H1 (cell line): Measurements from ENCODE around the gene C9orf40.

Experiments
- CEBPB ChIP-seq: IDR thresholded peaks from 2 replicates; pipeline ENCODE4 v1.6.1; 2012; ENCODE audit warnings: low read depth, low read length
- E2F6 ChIP-seq: IDR thresholded peaks from 2 replicates; pipeline ENCODE4 v1.6.1; 2012; ENCODE audit warnings: inconsistent platforms
- HDAC2 ChIP-seq, 2 experiments: fragments of 300-600 bp in 1 of 2; sonication (generic) in 1 of 2; IDR thresholded peaks; 2 replicates each; pipeline ENCODE4 v1.6.1; 2011 to 2012; ENCODE audit warnings: low read depth in 2 of 2, low read length in 2 of 2, mild to moderate bottlenecking in 2 of 2, moderate library complexity in 2 of 2, borderline replicate concordance in 1 of 2, inconsistent platforms in 1 of 2
- POLR2A ChIP-seq, 2 experiments: IDR thresholded peaks; 1 replicate in 1 of 2; 2 replicates in 1 of 2; pipeline ENCODE4 v1.6.1; 2011; ENCODE audit warnings: low read depth in 2 of 2, low read length in 2 of 2, mild to moderate bottlenecking in 2 of 2; ENCODE audit errors: control extremely low read depth in 1 of 2
- SAP30 ChIP-seq: fragments of 300-600 bp; sonication (generic); IDR thresholded peaks from 2 replicates; pipeline ENCODE4 v1.7.1; 2012; ENCODE audit warnings: low read length, moderate library complexity, mild to moderate bottlenecking, inconsistent platforms; ENCODE audit not compliant: insufficient read depth, insufficient replicate concordance
- SIX5 ChIP-seq: IDR thresholded peaks from 2 replicates; pipeline ENCODE4 v1.6.1; 2011; ENCODE audit warnings: mild to moderate bottlenecking, low read depth, low read length
- TCF12 ChIP-seq: IDR thresholded peaks from 2 replicates; pipeline ENCODE4 v1.6.1; 2011; ENCODE audit warnings: low read depth, mild to moderate bottlenecking, low read length
- ZNF274 ChIP-seq: IDR thresholded peaks from 2 replicates; pipeline ENCODE4 v1.7.0; 2012; ENCODE audit warnings: low read length, borderline replicate concordance; ENCODE audit errors: extremely low read depth
- TF ChIP-seq, protein P1 (sequence below), 3 experiments: IDR thresholded peaks; 1 replicate in 2 of 3; 2 replicates in 1 of 3; pipeline versions ENCODE4 v1.5.1 to v1.6.1; 2011; ENCODE audit warnings: low read length in 3 of 3, mild to moderate bottlenecking in 3 of 3, inconsistent platforms in 2 of 3, low read depth in 1 of 3, moderate library complexity in 1 of 3; ENCODE audit not compliant: insufficient read depth in 1 of 3; ENCODE audit errors: control extremely low read depth in 1 of 3

- TF ChIP-seq TCF12, result no peak
- TF ChIP-seq HDAC2 (IDR thresholded peaks at IDR 0.05; ENCODE audit: borderline replicate concordance in 1 of 2, low read depth in 2 of 2, low read length in 2 of 2), result no peak
- TF ChIP-seq SIX5, result no peak
- TF ChIP-seq, protein P1, sequence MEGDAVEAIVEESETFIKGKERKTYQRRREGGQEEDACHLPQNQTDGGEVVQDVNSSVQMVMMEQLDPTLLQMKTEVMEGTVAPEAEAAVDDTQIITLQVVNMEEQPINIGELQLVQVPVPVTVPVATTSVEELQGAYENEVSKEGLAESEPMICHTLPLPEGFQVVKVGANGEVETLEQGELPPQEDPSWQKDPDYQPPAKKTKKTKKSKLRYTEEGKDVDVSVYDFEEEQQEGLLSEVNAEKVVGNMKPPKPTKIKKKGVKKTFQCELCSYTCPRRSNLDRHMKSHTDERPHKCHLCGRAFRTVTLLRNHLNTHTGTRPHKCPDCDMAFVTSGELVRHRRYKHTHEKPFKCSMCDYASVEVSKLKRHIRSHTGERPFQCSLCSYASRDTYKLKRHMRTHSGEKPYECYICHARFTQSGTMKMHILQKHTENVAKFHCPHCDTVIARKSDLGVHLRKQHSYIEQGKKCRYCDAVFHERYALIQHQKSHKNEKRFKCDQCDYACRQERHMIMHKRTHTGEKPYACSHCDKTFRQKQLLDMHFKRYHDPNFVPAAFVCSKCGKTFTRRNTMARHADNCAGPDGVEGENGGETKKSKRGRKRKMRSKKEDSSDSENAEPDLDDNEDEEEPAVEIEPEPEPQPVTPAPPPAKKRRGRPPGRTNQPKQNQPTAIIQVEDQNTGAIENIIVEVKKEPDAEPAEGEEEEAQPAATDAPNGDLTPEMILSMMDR (IDR thresholded peaks at IDR 0.05; ENCODE audit: control extremely low read depth in 1 of 3, insufficient read depth in 1 of 3, low read depth in 1 of 3, low read length in 3 of 3), result no peak
- no peak for TF ChIP-seq ZNF274
- TF ChIP-seq CEBPB, result no peak
- no peak for TF ChIP-seq E2F6
- TF ChIP-seq POLR2A (IDR thresholded peaks at IDR 0.05; ENCODE audit: control extremely low read depth in 1 of 2, low read depth in 2 of 2, low read length in 2 of 2), result no peak
- no peak for TF ChIP-seq SAP30
Observed at GRCh38 chr9:74949859-74950855, 2.6 kb downstream of the C9orf40 start.
